Stimulated activated CD8-positive, alpha-beta memory T cell treated with anti-CD3 and anti-CD28 coated beads, Interleukin-12 subunit alpha, Interleukin-12 subunit beta, amount 100 ng/mL, for 1 hour (primary cell): ENCODE results near the gene TPRA1.

Experiments used
- DNase-seq: peaks from one replicate; pipeline ENCODE4 v3.0.0-alpha.2; 2020; ENCODE audit warnings: low read depth

Gene TPRA1

DNA sequence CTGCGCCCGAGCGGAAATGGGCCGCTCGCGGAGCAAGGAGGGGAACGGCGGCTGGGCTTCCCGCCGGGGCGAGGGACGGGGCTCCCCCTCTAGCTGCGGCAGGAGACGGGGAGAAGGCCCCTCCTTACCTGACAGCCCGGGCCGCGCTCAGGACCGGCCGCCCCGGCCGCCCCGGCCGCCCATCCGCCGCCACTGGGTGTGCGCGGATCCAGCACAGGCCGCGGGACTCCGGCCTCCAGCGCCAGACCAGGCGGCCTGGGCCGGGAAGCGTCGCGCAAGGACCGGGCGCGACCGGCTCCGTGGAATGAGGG, 296 bp downstream of the TPRA1 start:
- DNase-seq: no peak

DNA sequence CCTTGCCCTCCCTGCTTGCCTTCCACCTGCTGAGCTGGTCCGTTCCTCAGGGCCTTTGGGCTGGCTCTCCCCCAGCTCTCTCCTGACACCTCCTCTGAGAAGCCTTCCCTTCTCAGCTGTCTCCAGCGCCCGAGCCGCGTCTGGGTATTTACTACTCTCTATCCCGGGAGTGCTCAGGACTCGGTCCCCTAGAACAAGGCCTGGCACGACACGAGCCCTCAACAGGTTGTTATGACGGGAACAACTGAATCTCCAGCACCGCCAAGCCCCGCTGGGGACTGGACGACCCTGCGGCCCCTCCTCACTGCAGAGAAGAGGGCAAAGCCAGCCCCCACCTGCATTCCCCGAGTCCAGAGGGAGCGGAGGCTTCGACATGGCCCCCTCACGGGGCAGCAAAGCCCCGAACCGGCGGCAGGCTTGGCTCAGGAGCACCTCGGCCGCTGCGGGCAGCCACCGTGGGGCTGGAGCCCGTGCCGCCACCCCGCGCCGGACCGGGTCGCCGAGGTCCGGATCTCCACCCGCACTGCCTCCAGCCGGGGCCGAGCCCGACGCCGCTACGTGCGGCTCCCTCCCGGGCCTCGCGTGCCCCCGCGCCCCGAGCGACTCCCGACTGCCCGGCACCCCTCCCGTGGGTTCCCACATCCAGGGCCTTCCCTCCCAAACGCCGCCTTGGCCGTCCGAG, 792 bp downstream of the TPRA1 start:
- no peak for DNase-seq

DNA sequence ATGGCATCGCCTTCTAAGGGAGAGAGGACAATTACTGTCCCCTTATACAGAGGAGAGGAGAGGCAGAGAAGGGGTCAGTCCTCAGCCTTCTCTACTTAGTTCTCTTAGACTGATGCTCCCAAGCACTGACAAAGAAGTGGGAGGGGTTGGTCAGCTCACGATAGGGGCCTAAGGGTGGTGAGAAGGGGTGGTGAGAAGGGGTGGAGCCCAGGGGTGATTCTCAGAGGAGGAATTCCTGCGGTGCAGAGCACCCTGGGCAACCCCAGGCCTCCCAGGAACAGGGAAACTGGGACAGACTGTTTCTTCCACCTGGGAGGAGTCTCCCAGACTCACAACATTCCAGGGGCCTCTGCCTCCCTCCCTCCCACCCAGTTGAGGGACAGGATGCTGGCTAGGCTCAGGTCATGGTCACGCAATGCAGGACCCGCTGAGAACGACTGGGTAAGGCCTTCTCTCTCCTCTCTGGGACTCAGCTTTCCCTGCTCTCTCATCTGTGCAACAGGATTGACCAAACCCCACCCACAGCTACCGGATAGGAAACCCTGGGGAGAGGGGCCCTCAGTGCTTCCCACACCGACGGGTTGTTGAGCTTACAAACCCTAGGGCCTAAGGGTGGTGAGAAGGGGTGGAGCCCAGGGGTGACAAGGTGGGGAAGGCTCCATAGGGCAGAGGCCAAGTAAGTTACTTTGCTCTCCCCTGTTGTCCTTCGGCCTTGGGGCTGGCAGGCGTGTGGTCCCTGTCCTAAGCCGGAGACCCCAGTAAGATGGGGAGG, 1.5 kb downstream of the TPRA1 start:
- DNase-seq: no peak

DNA sequence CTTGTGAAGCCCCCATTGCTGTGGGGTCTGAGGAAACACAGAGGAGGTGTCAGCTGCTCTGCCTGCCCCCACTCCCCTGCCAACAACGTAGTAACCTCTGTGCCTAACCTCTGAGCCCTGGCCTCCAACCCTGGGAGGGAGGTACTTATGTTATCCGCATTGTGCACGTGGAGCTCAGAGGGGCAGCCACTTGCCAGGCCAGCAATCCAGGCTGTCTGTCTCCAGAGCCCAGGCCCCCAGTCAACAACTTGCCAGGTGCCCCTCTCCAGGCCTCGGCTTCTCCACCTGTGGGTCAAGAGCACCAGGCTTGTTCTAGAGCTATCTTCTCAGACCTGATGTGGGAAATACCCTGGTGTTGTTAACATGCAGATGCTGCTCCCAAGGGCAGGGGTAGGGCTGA, 2.7 kb downstream of the TPRA1 start:
- no peak for DNase-seq

DNA sequence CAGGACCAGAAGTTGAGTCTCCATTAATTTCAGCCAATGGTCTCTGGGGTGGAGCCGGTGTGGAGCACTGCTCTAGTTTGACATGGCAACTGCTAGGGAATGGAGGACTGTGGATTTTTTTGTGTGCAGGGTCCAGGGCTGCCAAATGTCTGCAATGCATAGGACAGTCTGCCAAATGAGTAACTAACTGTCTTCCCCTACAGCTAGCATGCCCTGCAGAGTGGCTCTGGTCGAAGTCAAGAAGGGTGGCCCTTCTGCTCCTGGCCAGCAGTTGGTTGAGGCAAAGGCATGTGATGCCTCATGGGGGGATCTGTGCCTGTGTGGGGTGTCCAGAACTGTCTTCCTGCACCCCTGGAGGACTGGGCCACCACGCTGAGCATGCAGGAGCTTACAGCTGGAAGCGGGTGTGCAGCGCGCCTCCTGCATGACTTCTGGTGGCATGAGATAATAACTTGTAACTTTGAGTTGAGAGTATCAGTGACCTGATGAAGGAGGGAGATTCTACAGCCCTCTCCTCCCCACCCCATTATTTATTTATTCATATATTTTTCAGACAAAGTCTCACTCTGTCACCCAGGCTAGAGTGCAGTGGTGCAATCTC, 4.6 kb downstream of the TPRA1 start:
- no peak for DNase-seq

DNA sequence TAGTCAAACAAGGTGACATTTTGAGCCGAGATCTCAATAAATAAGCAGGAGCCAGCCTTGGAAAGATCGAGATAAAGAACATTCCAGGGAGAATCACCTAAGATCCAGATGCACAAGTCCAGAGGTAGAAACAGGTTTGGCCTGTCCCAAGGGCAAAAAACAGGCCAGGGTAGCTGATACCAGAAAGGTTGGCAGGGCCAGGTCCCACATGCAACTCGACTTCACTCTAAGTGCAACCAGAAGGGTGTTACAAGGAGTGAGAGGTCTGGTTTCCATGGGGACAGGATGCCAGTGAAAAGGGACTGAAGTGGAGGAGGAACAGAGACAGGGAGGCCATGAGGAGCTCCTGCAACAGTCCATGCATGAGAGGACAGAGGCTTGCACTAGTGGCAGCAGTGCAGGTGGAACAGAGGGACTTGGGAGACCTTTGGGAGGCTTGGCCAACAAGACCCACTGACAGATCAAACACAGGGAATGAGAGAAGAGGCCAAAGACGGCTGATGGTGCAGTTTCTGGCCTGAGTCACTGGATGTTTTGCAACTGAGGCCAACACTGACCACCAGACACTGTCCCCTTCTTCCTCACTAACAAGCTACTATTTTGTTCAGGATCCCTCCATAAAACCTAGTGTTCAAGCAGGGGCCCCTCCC, 5.2 kb downstream of the TPRA1 start:
- no peak for DNase-seq

DNA sequence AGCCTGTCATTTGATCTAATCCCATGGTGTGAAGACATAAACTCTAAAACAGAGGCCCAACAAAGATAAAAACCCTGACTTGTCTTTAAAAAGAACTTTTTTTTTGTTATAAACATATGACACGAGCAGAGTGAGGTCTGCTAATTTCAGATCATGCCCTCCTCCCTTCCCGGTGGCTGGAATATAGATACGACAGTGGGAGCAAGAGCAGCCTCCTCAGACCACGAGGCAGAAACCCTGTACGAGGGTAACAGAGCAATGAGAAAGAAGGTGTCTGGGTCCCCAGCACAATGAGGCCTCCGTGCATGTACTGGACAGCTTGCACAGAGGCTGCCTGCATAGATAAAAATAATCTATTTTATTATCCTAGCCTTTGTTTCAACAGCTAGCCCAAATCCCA, 5.8 kb downstream of the TPRA1 start:
- no peak for DNase-seq

DNA sequence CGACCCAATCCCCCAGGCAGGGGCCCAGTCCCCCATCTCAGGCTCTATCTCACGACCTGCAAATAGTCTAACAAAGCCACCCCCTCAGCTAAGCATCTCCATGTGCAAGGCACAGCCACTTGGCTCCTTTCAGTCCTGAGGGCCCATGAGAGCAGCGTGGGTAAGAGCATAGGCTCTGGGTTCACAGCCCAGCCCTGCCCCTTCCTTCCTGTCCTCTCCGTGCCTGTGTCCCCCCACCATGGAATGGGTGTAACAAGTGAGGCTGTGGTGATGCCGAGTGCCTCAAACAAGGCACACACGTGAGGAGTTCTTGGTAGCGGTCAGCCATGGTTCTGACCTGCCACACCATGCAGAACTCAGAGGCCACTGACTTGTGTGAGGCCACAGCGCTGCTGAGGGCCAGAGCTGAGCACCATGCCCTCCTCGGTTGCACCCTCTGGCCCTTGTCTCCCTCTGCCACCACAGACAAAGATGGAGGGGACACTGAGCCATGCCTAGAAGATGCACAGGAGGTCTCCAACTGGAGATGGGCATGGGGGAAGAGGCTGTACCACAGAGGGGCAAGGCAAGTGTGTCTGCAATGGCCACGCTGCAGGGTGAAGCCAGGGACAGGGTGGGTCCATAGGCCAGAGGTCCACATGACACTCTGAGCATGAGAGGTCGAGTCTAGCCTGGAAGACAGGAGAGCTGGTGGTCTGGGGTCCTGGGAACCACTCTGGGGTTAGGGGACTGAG, 10.0 kb downstream of the TPRA1 start:
- DNase-seq: no peak

DNA sequence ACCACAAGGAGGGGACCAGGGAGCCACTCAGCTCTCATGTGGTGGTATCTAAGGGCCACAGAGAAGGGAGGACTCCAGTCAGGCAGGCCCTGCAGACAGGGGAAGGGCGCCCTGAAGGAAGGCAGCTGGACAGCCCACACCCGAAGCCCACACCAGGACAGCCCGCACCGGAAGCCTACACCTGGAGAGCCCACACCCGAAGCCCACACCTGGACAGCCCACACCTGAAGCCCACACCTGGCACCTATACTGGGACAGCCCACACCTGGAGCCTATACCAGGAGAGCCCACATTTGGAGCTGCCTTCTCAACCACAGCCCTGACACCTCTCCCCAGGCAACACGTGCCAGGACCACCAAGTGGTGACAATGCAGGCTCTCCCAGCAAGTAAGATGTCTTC, 11.7 kb downstream of the TPRA1 start:
- DNase-seq: no peak

DNA sequence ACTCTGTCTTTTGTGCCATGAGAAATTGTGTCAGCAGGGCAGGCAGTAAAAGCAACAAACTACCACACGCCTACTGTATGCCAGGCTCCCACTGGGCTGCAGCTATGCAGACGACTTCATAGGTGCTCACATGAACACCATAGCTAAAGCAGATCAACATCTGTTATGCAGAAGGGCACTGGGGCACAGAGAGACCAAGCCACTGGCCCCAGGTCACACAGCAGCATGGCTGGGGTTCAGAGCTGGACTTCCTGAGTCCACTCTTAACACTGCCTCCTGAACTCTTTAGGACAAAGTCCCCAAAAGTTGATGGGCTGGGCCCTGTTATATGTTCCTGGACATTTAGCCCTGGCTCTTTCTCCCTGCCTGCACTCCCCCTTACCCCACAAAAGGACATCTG, 12.4 kb downstream of the TPRA1 start:
- no peak for DNase-seq

DNA sequence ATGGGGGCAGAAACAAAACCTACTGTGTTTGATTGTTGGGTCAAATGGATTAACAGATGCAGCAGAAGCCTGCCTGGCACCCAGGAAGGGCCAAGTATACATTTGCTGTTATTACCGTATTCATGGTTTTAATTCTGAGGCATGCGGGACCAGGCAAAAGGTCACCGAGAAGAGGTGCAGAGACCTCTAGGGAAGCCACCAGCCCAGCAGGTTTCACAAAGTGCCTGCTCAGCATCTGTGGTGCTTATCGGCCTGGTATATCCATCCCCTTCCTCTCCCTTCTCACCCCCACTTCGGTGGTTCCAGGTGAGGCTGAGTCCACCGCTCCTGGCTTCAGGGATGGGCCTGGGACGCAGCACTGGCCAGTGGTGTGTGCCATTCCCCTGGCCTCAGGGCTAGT, 13.1 kb downstream of the TPRA1 start:
- DNase-seq: no peak

DNA sequence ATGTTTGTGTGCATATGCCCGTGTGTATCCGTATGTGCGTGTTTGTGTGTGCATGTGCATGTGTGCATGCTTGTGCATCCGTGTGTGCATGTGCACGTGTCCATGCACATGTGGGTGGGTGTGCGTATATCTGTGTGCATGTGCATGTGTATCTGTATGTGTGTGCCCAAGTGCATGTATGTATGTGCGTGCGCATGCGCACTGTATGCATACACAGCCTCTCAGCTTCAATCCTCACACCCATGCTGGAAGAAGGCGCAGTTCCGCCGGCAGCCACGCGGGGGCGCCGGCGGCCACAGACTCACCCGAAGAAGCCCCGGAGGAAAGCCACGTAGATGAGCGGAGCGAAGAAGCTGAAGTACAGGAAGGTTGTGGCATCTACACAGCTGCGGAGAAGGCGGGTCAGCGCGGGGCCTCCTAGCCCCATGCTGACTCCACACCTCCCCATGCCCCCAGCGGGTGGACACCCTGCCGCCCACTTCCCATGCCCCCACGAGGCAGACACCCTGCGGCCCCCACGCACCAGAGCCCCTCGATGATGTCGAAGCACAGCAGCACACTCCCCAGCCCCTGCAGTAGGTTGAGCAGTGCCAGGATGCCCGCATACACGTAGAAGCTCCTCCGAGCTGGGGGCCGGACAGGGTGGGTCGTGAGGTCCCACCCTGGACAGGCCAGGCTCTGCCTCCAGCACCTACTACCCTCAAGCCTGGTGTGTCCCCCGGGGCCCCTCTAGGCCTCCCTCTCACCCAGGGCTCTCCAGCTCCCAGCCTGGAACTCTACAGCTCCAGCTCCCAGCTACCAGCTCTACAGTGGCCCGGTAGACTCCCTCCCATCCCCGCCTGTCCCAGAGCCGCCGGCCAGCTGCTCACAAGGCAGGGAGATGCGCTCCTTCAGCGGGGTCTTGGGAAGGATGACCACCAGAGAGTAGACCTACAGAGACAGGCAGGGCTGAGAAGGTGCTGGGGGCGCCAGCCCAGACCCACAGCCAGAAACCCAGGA, 15.4 kb downstream of the TPRA1 start:
- peak; percentile 67 for DNase-seq

DNA sequence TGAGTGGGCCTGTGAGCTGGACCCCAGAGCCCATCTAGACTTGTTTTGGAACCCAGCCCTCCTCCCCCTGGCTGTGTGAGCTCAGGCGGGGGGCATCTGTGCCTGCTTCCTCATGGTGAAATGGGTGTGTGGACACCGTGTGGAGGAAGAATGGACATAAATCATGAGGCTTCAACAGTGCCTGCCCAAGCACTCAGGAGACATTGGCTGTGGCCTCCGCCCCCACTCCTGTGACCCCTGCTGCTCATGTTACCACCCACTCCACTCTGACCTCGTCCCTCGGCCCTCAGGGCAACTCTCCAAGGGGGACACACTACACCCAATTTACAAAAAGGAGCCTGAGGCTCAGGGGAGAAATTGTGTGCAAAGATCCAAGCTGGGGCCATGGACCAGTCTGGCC, 16.6 kb downstream of the TPRA1 start:
- no peak for DNase-seq

DNA sequence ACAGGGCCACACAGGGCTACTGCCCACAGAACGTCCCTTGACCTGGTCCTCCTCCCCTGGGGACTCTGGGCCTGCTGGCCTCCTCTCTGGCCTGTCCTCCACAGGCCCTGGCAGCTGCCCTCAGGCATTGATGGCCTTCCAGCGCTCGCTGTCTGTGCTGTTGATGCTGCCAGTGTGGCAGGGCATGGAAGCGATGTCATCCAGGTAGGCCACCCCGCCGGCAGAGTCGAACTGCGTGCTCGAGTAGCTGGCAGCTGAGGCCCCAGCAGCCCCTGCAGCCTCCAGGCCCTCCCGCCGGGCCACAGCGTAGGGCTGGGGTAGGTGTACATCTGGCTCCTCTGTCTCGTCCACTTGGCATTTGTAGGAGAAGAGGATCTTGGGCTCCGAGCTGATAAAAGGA, 17.1 kb downstream of the TPRA1 start:
- no peak for DNase-seq

DNA sequence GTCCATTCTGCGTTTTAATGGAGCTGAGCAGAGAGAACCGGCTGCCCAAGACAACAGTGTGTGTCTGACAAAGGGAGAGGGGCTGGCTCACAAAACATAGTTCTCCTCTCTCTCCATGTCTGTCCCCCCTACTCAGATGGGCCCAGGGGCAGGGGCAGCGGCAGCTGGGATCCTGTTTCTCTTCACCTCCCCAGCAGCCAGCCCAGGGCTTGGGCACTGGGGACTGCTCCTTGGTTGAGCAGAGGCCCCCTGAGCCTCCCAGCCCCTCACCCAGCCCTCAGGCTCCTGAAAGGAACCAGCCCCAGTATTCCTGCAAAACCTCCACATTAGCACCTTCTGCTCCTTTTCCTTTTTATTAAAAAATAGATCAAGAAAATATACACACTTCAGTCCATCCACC, 17.8 kb downstream of the TPRA1 start:
- no peak for DNase-seq

DNA sequence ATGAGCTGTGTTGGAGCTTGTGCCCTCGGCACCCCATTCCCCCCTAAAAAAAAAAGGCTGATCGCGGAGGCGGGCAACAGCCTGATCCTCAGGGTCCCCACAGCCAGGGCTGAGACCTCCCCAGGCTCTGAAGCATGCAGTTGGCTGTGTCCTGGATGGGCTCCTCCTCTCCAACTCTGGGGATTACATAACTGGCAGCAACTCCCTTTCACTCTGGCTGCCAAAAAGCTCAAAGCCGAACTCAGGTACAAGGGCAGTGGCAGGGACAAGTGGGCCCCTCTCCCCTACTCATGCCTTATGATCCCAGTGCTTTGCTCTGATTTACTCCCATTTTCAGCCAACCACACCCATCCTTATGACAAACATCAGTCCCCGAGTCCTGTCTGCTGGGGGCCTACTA, 18.3 kb downstream of the TPRA1 start:
- DNase-seq: no peak

DNA sequence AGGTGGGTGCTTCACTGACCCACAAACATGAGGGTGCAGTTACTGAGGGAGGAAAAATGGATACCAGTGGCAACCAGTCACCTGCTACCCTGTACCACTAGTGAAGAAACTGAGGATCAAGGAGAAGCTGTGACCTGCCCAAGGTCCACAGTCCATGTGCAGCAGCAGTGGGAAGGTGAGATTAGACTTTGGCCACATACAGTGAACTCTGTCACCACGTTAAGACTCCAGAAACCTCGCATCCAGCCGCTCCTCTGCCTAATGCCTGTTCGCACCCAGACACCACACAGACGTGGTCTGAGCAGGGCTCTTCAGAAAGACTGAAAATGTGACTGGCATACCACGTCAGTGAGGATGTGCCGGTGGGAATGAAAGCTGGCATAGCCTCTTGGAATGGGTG, 20.0 kb downstream of the TPRA1 start:
- DNase-seq: no peak

DNA sequence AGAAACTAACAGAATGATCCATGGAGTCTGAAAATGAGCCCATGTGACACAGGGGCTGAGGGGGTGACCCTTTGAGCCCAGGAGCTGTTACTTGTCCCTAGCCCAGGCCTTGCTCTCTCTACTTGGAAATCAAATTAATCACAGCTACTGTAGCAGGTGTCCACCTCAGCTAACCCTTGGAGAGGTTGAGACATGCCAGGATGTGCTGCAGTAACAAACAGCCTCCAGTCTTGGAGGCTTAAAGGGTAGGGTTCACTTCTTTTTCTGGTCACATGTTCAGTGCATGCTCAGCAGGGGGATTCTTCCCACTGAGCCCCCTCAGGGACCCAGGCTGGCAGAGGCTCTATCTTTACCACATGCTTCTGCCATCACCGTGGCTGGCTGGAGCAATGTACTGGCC, 21.4 kb downstream of the TPRA1 start:
- no peak for DNase-seq

DNA sequence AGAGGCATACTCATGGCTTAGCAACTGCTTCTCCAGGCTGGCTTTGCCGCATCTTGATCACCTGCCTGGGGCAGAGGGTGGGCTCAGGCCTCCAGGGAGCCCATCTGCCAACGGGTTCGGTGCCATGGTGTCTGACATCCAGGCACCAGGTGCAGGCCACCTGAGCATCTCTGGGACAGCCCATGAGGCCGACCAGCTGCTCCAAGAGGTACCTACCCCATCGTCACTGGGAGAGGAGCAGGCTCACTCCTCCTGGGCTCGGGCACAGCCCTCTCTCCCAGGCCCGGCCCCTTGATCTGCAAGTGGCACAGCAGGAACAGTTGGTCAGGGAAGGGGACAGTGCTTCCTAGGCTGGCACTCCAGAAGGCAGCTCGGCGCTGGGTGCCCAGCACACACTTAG, 21.9 kb downstream of the TPRA1 start:
- DNase-seq: no peak

DNA sequence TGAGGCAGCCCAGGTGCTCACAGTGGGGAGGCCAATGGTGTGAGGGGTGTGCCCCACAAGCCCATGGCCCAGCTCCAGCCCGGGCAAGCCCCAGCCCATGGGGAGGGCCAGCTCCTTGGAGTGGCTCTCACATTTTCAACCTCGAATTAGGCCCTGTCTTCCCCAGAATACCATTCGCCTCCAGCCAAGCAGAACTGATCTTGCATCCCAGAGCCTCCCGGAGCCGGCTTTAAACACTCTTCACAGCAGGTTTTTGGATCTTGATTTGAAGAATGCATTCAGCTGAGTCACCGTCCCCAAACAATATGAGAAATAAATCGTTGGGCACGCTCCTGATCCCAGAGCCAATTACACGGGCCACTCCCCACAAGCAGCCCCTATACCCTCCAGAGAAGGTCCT, 23.7 kb downstream of the TPRA1 start:
- DNase-seq: no peak

DNA sequence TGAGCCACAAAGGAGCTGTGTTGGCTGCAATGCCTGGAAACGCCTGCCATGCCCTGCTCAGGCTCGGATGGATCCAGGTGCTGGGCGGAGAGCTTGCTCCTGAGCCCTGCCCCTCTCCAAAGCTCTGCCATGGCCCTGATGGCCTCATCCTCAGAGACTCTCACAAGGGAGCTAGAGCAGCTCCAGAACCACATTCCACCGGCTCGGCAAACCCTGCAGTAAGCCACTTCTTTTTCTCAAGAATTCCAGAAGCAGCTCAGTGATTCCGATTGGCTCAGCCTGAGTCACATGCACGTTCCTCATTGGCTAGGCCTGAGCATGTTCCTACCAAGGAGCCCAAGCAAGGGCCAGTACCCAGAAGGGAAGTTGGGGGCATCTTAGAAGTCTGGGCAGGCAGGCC, 24.8 kb downstream of the TPRA1 start:
- no peak for DNase-seq
